Activated gamma-delta T cell treated with anti-CD3 and anti-CD28 coated beads, Interleukin-2, amount 50 U/mL, for 16 hours (primary cell): ENCODE results near the gene ADPRHL1.
"Not testable (repeated sequence)": the region's sequence is repeated elsewhere in the genome, so short reads cannot be mapped to it uniquely, and the experiment has no call there.

Experiments
- DNase-seq: peaks from one replicate; pipeline ENCODE4 v3.0.0-alpha.2; 2020; ENCODE audit warnings: low read depth

ADPRHL1 gene

DNA sequence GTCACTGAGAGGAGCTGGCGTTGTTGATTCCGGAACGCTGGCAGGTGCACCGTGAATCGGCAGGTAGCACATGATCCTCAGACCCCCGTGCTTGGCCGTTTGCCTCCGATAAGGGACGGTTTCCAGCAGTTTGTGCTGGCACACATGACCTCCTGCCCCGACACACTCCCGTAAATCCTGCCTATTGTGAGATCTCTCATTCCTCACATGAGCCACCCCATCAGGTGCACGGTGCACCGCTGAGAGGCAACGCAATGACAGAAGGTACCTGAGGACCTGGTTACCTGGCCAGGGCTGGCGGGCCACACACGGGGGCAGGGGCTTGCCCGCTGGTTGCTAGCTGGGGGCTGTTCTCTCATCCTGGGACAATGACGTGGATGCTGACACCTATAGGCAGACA is 2.1 kb upstream of the ADPRHL1 start:
- DNase-seq: no peak

- no peak for DNase-seq
Observed at GRCh38 chr13:113454936-113455335, 1.6 kb upstream of the ADPRHL1 start.

DNA sequence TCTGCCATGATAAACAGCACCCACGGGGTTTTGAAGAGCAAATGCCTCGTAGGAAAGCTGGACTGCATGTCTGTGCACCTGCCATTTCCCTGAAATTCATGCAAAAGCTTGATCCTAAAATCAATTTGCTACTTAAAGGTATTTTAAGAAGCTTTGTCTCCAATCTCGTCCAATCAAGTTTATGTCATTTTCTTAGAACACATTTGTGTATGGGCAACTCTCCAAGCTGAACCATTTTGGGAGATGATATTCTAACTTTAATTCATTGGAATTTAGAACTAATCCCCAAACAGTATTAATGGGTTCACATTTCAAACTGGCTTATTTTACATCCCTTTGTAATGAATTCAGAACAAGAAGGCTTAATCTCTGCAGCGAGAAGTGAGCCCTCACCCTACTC is 822 bp downstream of the ADPRHL1 start:
- DNase-seq: no peak

- no peak for DNase-seq
Observed at GRCh38 chr13:113451951-113452421, 1.3 kb downstream of the ADPRHL1 start.

DNA sequence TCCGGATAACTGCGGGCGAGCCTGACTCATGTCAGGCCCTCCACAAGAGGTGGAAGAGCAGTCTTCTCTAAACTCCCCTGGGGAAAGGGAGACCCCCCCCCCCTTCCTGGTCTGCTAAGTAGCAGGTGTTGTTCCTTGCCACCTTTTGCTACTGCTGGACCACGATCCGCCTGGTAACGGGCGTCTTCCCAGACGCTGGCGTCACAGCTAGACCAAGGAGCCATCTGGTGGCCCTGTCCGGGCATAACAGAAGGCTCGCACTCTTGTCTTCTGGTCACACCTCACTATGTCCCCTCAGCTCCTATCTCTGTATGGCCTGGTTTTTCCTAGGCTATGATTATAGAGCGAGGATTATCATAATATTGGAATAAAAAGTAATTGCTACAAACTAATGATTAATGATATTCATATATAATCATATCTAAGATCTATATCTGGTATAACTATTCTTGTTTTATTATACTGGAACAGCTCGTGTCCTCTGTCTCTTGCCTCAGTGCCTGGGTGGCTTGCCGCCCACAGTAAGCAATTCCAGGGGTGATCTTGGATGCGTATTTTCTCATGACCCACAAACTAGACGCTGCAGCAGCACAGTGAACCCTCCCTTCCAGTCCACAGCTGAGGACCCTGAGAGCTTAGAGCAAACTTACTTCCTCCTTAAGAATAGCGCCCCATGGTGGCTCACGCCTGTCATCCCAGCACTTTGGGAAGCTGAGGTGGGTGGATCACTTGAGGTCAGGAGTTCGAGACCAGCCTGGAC is 2.2 kb downstream of the ADPRHL1 start:
- DNase-seq: not testable (repeated sequence)

- not testable (repeated sequence) for DNase-seq
Observed at GRCh38 chr13:113450348-113450744, 2.9 kb downstream of the ADPRHL1 start.

DNA sequence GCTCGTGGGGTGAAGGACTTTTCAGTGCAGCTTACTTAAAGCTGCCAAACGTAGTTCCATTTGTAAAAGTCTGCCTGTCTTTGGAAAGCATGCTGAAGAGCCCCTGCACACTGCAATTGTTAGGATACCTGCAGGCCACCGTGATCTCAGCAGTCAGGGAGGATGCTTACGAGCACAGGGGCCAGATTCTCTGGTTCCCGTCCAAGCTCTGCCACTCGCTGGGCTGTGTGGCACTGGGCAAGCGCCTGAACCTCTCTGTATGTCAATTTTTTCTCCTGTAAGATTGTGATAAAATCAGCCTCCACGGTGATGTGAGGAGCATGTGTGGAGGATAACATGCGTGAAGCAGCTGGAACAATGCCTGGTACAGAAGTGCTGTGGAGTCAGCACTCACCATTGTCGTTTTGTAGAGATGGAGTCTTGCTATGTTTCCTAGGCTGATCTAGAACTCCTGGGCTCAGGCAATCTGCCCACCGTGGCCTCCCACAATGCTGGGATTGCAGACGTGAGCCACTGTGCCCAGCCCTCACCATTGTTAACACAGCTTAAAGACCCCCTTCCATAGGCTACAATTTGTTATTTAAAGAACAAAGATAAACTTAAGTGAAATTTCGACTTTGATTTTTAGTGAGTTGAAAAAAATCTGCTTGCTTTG is 3.5 kb downstream of the ADPRHL1 start:
- no peak for DNase-seq

DNA sequence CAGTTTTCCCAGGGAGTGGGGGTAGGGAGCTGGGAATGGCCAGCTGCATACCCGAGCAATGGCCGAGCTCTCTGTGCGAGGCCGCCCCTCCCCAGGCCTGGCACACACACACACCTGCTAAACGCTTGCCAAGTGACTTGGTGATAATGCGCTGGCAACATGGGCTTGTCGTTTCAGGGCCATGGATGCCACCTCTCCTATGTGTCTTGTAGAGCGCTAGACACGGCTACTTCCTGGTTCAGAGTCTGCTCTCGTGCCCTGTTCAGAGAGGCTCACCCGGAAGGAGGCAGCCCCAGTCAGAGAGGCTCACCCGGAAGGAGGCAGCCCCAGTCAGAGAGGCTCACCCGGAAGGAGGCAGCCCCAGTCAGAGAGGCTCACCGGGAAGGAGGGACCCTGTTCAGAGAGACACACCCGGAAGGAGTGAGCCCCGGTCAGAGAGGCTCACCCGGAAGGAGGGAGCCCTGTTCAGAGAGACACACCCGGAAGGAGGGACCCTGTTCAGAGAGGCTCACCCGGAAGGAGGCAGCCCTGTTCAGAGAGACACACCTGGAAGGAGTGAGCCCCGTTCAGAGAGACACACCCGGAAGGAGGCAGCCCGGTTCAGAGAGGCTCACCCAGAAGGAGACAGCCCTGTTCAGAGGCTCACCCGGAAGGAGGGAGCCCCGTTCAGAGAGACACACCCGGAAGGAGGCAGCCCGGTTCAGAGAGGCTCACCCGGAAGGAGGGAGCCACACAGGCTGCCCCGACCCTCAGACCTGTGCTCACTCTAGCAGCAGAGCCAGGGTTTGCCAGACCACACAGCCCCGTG is 4.2 kb downstream of the ADPRHL1 start:
- no peak for DNase-seq

DNA sequence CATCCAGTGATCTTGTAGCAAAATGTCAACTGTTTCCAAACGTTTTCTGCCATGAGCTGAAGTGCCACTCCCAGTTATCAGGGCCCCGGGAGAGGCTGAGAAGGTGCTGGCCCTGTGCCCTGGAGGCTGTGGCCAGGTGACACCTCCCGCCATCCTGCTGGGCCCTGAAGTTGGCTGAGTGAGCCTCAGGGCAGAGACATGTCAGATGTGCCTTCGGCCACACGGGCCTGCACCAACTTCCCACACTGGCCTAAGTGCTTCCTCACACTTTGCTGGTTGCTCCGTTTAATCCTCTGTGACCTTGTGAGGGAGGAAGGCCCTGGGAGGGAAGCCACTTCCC is 4.8 kb downstream of the ADPRHL1 start:
- no peak for DNase-seq

GRCh38 chr13:113447596-113447995 is 5.7 kb downstream of the ADPRHL1 start:
- no peak for DNase-seq

- no peak for DNase-seq
Observed at GRCh38 chr13:113446488-113446854, 6.8 kb downstream of the ADPRHL1 start.

DNA sequence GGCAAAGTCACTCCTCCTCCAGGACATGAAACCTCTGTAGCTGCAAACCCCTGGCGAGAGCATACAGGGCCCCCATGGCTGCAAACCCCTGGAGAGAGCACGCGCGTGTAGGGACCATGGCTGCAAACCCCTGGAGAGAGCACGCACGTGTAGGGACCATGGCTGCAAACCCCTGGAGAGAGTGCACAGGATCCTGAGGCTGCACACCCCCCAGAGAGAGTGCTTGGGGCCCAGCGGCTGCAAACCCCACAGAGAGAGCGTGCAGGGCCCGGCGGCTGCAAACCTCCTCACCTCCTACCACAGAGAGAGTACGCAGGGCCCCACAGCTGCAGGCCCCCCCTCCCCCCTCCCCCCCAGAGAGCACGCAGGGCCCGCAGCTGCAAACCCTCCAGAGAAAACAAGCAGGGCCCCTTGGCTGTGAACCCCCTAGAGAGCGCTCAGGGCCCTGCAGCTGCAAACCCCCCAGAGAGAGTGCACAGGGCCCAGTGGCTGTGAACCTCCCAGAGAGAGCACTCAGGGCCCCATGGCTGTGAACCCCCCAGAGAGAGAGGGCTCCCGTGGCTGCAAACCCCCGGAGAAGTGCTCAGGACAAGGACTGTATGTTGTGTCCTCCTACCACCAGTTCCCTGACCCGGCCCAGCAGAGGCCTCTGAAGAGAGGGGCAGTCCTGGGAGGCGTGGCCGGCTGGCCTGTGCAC is 7.3 kb downstream of the ADPRHL1 start:
- no peak for DNase-seq

- DNase-seq: no peak
Observed at GRCh38 chr13:113443991-113444390, 9.3 kb downstream of the ADPRHL1 start.

DNA sequence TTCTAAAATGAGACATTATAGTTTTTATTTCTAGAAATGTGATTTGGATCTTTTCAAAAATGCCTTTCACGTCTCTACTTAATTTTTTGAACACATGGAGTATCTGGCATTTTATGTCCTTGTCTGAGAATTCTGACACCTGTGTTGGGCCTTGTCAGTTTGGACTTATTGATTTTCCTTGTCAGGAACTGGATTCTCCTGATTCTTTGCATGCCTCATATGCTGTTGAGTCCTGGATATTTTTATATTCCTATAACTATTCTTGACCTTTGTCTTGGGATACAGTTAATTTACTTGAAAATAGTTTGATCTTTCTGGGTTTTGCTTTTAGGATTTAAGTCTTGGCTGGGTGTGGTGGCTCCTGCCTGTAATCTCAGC is 10.3 kb downstream of the ADPRHL1 start:
- no peak for DNase-seq

DNA sequence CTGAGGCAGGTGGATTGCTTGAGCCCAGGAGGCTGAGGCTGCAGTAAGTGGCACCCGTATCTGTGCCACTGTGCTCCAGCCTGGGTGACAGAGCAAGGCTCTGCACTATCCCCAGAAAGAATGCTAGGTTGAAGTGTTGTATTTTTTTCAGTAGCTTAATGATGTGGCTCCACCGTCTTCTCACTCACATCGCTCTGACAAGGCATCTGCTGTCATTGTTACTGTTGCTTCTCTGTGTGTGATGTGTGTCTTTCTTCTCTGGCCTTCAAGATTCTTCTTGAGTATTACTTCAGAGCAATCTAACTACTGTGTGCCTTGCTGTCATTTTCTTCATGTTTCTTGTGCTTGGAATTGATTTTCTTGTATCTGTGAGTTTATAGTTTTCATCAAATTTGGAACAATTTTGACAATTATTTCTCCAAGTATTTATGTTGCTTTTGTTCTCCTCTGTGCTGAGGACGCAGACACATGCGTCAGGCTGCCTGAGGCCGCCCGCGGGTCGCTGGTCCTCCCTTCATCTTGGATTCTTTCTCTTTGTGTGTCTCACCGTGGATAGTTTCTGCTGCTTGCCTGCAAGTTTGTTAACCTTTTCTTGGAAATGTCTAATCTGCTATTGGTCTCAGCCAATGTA is 10.8 kb downstream of the ADPRHL1 start:
- DNase-seq: no peak

DNA sequence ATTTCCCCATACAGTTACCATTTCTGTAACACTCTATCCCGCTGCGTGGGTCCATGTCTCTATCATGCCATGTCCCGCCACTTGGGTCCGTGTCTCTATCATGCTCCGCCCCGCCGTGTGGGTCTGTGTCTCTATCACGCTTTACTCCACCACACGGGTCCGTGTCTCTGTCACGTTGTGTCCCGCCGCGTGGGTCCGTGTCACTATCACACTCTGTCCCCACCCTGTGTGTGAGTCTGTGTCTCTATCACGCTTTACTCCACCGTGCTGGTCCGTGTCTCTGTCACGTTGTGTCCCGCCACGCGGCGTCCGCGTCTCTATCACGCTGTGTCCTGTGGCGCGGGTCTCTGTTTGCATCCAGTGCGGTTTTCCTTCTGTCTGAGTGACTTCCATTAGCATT is 11.6 kb downstream of the ADPRHL1 start:
- DNase-seq: no peak

GRCh38 chr13:113437408-113438010 is 15.8 kb downstream of the ADPRHL1 start:
- DNase-seq: no peak

- not testable (repeated sequence) for DNase-seq
Observed at GRCh38 chr13:113436866-113437265, 16.4 kb downstream of the ADPRHL1 start.

DNA sequence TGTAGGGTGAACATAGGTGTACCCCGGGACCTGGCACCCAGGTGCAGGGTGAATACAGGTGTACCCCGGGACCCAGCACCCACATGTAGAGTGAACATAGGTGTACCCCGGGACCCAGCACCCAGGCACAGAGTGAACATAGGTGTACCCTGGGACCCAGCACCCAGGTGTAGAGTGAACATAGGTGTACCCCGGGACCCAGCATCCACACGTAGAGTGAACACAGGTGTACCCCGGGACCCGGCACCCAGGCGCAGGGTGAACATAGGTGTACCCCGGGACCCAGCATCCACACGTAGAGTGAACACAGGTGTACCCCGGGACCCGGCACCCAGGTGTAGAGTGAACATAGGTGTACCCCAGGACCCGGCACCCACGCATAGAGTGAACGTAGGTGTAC is 17.4 kb downstream of the ADPRHL1 start:
- not testable (repeated sequence) for DNase-seq

GRCh38 chr13:113433391-113433916 is 19.8 kb downstream of the ADPRHL1 start:
- no peak for DNase-seq
